Effector CD8-positive, alpha-beta T cell (primary cell): Measurements from ENCODE around the gene RASSF8.
"Not testable (repeated sequence)": the region's sequence is repeated elsewhere in the genome, so short reads cannot be mapped to it uniquely, and the experiment has no call there.

ENCODE experiments used
- DNase-seq: peaks from one replicate; lab custom pipeline; 2025; lab: John Stamatoyannopoulos, UW

Gene RASSF8

DNA sequence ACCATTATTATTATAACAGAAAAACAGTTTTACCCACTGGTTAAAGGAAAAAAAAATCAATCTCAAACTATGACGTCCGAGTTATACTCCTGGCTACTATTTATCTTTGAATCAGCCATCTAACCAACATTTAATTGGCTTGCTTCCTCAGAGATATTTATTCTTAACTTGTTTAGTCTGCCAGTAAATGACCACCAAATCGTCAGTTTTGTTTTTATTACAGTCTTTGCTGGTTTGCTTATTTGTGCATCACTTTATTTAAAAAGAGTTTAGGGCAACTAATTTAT, 71.2 kb downstream of the RASSF8 start:
- DNase-seq, result no peak

DNA sequence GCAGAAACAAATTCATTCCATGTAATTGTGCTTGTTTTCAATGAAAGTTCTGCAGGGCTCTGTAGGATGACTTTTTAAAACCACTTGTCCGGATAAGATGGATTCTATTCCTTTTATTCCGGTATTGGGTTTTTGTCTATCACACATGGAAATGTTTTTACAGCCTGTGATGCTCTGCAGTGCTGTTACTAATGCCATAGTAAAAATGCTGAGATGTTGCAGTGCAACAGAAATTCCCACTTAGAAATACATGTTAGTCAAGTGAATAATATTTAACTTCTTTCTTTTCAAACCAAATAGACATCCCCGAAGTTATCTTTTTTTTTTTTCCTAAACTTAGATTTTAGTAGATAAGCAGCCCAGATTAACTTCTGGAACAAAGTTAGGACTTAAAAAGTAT, 71.9 kb downstream of the RASSF8 start:
- DNase-seq, result no peak

DNA sequence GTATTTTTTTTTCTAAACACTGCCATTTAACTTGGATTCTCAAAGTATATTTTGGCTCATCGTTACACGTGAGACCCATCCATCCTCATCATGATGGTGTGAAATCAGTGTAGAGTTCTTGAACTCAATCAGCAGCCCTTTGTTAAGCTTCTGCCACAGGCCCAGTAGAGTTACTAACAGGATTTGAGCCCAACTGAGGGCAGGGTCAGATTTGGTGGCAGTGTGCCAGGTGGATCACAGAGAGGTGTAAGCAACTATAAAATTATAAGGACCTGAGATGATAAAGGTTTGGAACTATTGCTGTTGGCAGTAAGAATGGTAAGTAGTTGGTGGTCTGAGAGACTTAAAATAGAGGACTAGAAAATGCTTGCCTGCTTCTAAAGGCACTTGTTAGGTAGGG, 72.8 kb downstream of the RASSF8 start:
- no peak for DNase-seq

DNA sequence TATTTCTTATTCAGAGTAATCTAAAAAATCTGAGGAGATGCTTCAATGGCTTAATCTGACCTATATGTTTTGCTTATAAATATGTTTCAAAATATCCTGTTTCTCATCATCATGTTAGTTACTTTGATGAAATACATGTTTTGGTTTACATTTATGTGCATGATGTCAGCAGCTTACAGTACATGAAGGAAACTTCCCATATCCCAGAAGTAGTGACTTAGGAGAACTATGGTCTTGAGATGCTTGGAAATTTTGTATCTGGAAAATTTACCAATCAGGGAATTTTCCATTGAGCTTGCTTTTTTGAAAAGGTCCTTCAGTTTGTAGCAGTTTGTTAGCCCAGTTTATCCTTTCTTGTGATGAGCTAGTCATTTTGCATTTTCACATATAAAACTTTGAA, 73.3 kb downstream of the RASSF8 start:
- no peak for DNase-seq

DNA sequence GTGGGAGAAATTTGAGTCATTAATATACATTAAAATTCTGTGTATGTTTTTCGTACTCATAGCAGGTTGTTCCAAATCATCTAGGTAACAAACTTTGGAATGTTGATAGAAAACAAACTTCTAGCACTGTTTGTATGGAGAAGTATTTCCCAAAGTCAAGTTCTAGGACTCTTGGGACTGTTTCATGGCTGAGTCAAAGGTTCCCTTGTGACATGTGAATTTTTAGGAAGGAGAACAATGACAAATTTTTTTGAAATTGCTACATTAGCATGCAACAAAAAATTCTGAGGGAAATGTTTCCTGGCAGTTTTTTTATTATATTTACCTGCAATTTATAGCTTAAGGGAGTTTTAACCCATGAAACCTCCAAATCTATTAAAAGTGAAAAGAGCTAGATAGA, 73.8 kb downstream of the RASSF8 start:
- DNase-seq, result no peak

DNA sequence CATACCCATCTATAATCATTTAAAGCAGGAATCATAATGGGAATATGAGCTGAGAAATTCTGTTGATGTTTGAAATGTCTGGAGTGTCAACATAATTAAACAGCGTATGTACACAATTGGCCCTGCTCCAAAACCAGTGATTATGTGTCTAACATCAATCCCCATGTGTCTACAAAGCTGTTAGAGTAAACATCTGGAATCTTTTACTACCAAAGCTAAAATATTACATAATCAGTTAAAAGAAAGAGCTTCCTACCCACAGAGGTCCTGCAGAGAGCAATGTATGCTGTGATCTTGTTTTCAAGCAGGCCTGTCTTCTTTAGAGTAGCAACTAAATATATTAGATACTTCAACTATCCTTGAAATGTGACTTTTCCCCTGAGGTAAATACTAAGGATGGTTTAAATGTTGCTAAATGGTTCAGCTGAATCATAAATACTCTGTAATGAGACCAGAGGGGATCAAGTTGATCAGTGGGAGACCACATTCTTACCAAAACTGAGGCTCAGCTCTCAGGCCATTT, 74.3 kb downstream of the RASSF8 start:
- no peak for DNase-seq

DNA sequence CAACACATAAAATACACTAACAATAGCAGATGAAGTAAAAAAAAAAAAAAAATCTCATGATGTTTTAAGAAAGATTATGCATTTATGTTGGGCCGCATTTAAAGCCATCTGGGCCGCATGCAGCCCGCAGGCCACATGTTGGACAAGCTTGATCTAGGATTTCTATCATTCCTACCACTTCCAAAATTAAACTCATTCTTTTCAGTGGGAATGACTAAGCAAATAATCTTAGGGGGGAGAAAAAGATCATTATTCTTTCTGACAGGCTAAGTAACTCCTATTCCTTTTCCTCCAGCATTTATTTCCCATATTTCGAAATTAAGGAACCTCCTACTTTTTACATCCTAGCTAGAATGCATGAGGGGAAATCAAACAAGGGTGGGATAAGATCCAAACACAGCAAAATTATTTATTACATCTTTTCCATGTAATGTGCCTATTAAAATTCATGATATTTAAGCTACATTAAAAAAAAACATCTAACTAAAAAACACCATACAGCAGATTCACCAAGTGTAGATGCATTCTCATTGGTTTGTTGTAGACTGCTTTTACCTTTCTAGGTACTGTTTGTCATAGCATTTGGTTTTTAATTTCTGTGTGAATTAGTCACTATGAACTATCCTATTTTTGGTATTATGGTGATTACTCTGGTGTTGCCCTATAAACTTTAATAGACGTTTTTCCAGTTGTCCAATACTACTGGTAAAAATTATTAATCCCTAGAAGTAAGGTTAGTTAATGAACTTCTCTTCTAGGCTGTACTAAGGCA, 76.1 kb downstream of the RASSF8 start:
- no peak for DNase-seq

DNA sequence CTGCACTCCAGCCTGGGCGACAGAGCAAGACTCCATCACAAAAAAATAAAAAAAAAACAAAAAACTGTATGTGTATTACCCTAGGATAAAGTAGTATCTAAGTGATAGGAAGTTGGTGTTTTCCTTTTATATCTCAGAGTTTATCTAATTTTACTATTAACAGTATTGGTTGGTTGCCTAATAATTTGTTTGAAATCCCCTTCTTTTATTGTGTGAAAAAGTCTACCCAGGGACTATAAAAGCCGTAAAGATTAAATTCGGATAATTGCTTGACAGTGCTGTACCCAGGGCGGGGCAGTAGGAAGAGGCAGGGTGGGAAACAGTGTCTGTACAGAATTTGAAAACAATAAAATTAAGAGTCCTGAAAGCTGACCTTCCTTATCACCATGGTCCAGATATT, 78.4 kb downstream of the RASSF8 start:
- DNase-seq, result no peak

DNA sequence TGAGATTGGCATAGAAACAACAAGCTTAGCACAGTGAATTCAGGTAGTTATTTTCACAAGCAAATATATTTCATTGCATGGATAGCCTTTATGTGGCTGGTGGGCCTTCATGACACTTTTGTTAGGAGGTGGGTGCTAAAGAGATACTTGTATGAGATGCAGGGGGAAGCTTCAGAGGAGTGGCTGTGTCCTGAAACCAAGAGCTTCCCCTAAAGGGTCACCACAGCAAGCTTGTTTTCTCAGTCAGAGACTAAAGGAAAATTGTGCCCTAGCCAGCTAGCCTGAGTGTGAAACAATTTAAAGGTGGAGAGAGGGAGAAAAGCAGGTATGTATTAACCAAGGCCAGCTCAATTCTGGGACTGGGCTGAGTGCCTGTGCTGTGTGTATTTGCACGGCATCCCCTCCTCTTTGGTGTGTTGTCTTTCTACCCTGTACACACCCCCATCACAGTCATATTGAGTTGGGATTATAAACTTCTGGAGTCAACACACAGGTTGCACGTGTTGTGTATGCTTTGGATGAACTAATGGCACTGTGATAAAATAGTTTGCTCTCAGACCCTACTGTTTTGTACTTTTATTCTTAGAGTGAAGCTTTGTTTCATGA, 79.2 kb downstream of the RASSF8 start:
- no peak for DNase-seq

DNA sequence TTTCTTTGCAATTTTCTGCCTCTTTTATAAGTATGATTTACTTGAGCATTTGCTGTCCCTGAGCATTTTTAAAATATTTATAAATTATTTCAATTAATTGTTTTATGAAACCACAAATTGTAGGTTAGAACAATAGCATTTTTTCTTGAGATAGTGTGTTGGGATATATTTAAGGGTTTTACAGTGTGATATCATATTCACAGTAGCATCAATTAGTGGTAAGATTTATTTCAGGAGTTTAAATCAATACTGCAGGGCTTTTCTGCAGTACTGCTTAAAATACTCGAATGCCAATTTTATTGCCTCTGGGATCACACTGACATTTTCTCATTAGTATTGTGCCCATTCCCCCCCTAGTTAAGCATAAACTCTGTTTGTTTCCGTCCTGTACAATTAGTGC, 84.2 kb downstream of the RASSF8 start:
- no peak for DNase-seq

DNA sequence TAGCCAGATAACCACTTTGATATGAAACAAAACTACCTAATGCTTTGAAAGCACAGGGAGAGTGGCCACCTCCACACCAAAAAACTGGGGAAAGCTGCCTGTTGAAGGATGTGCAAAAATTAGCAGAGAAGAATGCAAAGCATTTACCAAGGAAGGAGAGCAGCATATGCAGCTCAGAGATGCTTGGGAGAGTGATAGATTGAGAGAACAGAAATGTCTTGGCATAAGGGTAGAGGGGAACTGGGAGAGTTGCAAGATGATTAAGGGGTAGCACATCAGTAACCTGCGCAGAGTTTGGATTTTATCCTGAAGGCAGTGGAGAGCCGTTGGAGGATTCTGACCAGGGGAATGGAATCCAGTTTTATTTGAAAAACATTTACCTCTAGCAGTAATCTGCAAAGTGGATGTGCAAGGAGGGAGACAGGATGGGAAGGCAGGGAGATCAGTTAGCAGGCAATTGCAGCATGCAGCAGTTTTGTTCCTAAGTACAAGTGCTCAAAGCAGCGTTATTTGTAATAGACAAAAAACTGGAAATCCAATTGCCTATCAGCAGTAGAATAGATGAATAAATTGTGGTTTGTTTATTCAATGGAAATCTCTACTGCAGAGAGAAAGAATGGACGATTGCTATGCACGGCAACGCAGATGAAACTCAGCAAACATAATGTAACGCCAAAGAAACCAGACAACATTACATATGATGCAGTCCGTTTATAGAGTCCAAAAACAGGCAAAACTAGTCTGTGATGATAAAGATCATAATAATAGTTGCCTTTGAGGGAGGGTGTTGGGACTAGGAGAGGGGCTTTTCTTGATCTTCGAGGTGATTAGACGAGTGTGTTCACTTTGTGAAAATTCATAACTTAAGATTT, 84.9 kb downstream of the RASSF8 start:
- DNase-seq, result no peak

DNA sequence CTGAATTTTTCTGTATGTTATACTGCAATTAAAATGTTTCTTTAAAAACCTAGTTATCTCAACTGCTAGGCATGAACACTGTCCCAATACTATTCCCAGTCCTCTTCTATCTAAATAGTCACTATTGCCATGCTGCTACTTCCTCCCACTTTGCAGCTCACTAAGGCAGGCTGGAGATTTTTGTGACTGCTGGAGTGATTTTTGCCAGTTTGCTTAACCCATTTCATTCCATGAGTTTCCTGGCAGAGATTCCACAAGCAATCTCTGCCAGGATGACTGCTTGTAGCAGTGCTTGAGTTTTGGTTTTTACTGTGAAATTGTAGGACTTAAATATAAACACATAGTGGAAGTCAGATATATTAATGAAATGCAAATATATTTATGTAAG, 85.5 kb downstream of the RASSF8 start:
- no peak for DNase-seq

DNA sequence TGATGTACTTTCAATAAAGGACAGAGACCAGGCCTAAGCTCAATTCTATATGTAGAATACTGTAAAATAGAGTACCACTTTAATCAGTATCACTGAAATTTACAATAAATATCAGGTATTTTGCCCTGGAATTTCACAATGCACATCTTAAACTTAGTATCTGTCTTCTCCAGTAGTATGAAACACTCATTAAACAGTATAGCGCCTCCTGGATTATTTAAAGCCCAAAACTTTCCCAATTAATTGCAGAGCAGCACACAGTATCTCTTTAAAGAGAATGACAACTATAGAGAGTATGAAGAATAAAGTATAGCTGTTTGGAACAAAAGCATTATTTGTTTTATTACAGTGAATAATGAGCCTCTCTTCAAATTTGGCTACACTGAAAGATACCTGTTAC, 86.1 kb downstream of the RASSF8 start:
- DNase-seq, result no peak

DNA sequence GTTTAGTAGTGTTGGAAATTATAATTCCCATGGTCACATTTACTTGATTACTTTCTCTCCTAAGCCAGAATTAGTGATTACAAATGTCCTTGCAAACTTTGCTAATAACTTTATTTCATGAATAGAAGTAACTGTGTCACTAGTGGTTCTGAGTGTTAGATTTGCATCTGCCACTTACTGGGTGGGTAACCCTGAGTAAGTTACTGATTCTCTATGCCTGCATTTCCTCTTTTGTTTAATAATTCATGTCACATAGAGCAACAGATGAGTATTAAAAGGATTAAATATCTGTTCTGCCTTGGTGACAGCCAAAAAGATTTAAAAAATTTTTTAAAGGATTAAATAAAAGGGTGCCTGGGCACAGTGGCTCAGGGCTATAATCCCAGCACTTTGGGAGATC, 87.7 kb downstream of the RASSF8 start:
- DNase-seq, result no peak

DNA sequence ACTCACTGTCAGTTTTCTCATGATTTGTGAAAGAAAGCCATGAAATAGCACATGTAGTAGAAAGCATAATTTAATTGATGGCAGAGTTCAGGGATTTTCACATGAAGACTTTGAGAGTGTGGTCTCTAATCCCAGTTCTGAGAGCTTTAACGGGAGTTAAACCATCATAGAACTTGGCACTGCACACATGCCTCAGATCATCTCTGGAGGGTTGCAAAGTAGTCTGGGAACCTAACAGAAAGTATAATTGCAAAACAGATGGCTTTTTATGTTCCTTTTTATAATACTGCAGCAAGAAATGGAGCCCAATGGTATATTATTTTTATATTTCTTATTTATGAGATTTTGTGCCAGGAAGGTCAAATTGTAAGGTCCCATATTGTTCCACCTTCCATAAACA, 88.4 kb downstream of the RASSF8 start:
- no peak for DNase-seq

DNA sequence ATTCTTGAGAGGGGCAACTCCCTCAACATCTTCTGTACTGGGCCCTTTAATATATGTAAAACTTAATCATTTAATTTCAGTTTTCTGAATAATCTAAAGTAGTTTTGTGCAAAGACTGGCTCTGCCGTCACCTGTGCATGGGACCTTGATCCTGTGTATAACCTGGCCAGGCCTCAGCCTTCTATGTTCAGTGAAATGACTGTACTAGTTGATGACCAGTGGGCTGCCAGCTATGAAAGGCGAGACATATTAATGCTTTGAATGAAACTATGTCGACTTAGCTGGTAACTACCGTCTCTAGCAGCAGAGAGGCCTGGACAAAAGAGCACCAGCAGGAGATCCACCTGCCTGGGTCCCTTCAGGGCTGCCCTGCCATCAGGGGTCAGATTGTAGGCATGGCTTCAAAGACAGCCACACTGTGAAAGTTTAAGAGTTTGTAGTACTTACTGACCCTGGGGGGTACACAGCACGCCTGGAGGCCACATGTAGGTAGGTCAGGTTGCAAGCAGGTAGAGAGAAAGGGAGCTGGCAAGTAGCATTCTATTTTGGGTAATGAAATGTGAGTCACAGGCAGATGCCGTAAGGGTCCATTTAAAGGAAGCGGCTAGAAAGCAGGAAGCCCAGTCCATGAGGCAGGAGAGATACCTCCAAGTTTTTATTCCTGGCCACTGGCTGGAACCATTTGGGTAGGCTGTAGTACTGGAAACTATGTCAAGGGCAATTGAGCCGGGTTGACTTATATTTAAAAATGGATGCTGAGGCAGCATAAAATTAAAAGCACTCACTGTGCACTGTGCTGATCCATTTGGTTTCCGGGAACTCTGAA, 89.1 kb downstream of the RASSF8 start:
- DNase-seq, result no peak

DNA sequence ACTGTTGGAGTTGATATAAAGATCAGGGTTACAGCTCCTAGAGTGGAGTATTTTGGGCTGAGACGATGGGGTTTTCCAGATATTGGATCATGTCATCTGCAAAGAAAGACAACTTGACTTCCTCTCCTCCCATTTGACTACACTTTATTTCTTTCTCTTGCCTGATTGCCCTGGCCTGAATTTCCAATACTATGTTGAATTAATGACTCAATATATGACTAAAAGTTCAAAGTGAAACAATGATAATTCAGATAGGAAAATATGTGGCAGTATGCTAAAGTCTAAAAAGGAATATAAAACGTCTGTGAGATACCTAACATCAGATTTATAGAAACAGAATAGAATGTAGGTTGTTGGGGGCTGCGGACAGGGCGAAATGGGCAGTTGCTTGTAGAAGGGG, 94.2 kb downstream of the RASSF8 start:
- DNase-seq, result no peak

DNA sequence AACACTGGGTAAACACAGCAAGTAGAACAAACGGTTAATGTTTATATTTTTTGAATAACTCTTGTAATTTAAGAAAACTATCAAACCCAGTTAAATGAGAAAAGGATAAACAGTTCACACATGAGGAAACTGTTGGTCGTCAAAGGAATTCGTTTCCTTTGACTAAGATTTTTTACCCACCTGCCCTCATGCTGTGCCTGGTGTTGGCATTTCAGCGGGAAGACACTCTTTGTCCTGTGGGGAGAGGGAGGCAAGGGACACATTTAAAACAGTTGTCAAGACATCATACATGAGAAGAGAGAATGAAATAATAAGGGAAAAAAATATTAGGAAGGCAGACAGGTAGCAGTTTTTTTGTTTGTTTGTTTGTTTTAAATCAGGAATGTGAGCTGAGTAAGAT, 95.9 kb downstream of the RASSF8 start:
- no peak for DNase-seq

DNA sequence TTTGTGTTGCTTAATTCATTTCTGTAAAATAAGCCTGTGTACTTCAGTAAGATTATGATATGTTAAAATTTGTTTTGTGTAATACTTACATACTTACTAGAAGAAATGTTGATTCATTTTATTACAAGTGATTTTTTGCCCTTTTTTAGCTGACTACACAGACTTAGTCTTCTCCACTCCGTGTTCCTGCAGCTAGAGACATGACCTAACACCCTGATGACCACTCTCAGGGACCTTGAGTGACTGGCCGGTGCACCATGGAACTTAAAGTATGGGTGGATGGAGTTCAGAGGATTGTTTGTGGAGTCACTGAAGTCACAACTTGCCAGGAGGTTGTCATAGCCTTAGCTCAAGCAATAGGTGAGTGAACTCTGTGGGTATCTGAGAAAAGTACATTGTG, 96.6 kb downstream of the RASSF8 start:
- DNase-seq, result no peak

DNA sequence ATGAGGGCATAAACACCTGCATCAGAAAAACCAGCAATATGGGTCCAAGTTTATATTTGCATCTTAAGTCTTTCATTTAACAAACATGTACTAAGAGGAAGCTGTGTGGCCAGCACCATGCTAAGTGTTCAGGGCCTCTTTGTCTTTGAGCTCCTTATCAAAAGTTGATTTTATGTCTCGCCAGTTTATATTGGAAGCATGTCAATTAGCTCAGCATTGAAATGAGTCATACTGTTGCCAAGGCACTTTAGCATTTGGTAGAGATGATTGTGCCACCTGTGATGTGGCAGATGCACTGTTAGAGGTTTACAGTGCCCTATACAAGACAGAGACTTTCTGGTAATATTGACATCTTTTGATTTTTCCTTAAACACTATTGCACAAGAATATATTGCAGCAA, 97.9 kb downstream of the RASSF8 start:
- DNase-seq, result no peak

DNA sequence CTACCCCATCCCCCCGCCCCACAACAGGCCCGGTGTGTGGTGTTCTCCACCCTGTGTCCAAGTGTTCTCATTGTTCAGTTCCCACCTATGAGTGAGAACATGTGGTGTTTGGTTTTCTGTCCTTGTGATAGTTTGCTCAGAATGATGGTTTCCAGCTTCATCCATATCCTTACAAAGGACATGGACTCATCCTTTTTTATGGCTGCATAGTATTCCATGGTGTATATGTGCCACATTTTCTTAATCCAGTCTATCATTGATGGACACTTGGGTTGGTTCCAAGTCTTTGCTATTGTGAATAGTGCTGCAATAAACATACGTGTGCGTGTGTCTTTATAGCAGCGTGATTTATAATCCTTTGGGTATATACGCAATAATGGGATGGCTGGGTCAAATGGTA, 98.8 kb downstream of the RASSF8 start:
- DNase-seq, result not testable (repeated sequence)

DNA sequence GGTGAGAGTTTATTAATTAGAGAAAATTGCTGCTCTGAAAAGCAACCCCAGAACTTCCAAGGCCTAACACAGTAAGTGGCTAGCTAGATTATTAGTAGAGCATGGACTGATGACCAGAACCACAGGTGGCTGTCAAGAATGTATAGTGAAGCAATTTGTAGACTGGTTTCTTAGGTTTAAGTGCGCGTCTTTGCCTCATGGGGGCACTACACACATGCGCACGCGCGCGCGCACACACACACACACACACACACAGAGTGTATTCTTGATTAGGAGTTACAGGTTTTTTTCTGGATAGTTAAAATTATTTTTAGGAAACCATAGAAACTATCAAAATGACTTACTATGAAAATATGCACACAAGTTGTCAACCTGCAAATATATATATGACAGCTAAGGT, 99.8 kb downstream of the RASSF8 start:
- DNase-seq, result no peak
